IPS DF 6.9 (cell line): ENCODE data around the gene ADARB2.

Experiments used
- DNase-seq: peaks from one replicate; pipeline ENCODE4 v3.0.0-alpha.2; 2013; ENCODE audit warnings: low read depth, low spot score
- H3K27ac ChIP-seq: one replicate; pipeline ENCODE4 v1.5.1; 2013; ENCODE audit warnings: low read length, control low read depth
- H3K27me3 ChIP-seq: 2 replicates; pipeline ENCODE4 v1.6.1; 2013; ENCODE audit warnings: mild to moderate bottlenecking, low read length; ENCODE audit not compliant: control insufficient read depth, insufficient read depth
- H3K36me3 ChIP-seq: 2 replicates; pipeline ENCODE4 v1.6.1; 2013; ENCODE audit warnings: low read length; ENCODE audit not compliant: control insufficient read depth, insufficient read depth
- H3K4me1 ChIP-seq: 2 replicates; pipeline ENCODE4 v1.6.1; 2013; ENCODE audit warnings: low read length; ENCODE audit not compliant: control insufficient read depth, insufficient read depth
- H3K4me3 ChIP-seq: 2 replicates; pipeline ENCODE4 v1.5.1; 2013; ENCODE audit warnings: mild to moderate bottlenecking, low read length
- H3K9me3 ChIP-seq: 2 replicates; pipeline ENCODE4 v1.6.1; 2013; ENCODE audit warnings: low read length, inconsistent platforms; ENCODE audit not compliant: control insufficient read depth, insufficient read depth
- WGBS: extraction: QIAGEN DNeasy Blood & Tissue Kit; methylation state at CpG from one replicate; pipeline ENCODE4 v1.1.7; 2013; ENCODE audit warnings: mixed read lengths, missing lambda C conversion rate; ENCODE audit not compliant: insufficient read length, insufficient coverage; 5-methylcytosine and 5-hydroxymethylcytosine counted together

Gene ADARB2

DNA sequence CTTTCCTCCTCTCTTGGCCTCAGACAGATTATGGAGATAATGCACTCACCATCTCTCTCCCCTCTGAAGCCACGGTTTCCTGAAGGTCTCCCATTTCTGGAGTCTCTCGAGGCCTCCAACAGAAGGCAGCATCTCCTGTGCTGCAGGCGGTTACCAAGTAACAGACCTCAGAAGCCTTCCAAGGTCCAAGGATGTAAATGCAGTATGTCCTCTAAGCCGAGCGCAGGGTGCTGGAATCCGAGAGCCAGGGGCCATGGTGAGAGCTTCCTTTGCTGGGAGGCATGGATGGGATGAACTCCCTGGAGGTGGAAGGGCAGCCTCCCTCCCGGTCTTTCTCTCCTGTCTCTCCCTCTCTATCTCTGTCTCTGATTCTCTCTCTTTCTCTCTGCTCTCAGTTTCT lies 79.8 kb downstream of the ADARB2 start:
- H3K27me3 ChIP-seq, result no peaks in the 10 kb centered on the region
- H3K27ac ChIP-seq, result no peak overlapping the region
- H3K36me3 ChIP-seq, result no peaks in the 10 kb centered on the region
- no peaks in the 10 kb centered on the region for H3K4me1 ChIP-seq
- WGBS, result no CpG with 5 or more reads among the region's 7 CpGs
- DNase-seq, result no peak
- no peak overlapping the region for H3K4me3 ChIP-seq
- no peaks in the 10 kb centered on the region for H3K9me3 ChIP-seq

DNA sequence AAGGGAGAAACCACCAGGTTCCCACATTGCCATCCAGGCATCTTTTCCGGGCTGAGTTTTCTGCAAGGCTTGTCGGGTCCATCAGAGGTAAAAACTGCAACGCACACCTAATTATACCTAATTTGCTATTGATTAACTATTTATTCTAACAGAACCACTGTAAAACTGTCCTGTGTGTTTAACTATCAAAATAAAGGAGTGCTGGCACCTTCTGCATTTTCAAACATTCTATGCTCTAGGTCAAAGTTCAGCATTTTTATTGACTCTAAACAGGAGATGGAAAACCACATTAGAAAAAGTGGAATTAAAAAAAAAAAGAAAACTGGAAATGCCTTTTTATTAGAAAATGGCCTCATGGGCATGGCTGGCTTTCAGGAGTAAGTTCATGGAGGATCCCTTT lies 82.0 kb downstream of the ADARB2 start:
- no peaks in the 10 kb centered on the region for H3K27me3 ChIP-seq
- no peak for DNase-seq

DNA sequence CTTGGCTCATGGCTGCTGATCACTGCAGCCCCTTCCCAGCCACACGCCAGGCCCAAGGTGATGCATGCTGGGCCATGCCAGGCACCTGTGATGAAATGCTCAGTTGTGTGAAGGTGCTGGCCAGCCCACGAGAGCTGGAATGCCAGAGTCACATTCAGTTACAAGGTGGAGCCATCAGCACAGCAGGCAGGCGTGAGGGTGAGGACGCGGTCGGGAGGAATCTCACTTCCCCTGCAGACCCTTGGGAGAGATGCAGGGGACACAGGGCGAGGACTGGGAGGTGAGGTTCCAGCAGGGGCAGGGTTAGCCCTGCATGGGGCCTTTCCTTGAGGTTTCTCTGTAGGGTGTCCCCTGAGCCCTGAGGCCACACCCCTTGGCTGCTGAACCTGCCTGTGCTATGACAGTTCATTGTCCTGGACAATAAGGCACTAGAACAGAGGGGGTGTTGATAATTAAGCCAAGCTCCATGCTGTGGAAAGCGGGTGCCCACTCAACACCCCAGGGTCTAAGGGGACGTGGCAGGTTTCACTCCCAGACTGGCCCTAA lies 82.4 kb downstream of the ADARB2 start:
- H3K27me3 ChIP-seq, result no peaks in the 10 kb centered on the region
- no CpG with 5 or more reads among the region's 9 CpGs for WGBS
- H3K36me3 ChIP-seq, result no peaks in the 10 kb centered on the region
- no peaks in the 10 kb centered on the region for H3K4me1 ChIP-seq
- no peaks in the 10 kb centered on the region for H3K9me3 ChIP-seq
- H3K27ac ChIP-seq, result no peak overlapping the region
- no peak for DNase-seq
- no peak overlapping the region for H3K4me3 ChIP-seq

More for the DNA sequence above, 82.0 kb downstream of the ADARB2 start:
- no CpG with 5 or more reads among the region's 3 CpGs for WGBS
- no peaks in the 10 kb centered on the region for H3K9me3 ChIP-seq
- no peaks in the 10 kb centered on the region for H3K36me3 ChIP-seq
- no peaks in the 10 kb centered on the region for H3K4me1 ChIP-seq
- no peak overlapping the region for H3K4me3 ChIP-seq
- H3K27ac ChIP-seq, result no peak overlapping the region

DNA sequence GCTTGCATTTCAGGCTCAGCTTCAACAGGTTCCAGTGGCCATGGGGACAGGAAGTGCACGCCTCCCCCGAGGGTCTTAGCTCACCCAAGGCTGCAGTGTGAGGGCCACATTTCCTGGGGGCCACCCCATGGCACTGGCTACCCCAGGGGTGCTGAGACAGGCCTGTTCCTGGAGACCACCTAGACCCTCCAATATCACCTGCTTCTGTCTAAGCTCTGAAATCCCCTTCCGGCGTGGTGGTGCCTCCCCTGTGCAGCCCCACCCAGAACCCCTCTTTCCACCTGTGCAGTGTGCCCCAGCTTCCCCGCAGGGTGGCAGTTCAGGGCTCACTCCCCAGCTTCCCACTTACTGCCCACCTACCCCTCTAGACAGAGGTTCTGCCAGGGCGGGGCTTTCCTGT lies 83.1 kb downstream of the ADARB2 start:
- Histone ChIP-seq H3K27ac (no peak overlapping the region), H3K4me1 (no peaks in the 10 kb centered on the region), H3K4me3 (no peak overlapping the region), H3K9me3 (no peaks in the 10 kb centered on the region), H3K27me3 (no peaks in the 10 kb centered on the region), H3K36me3 (no peaks in the 10 kb centered on the region)
- WGBS, result no CpG with 5 or more reads among the region's 6 CpGs
- DNase-seq, result no peak

DNA sequence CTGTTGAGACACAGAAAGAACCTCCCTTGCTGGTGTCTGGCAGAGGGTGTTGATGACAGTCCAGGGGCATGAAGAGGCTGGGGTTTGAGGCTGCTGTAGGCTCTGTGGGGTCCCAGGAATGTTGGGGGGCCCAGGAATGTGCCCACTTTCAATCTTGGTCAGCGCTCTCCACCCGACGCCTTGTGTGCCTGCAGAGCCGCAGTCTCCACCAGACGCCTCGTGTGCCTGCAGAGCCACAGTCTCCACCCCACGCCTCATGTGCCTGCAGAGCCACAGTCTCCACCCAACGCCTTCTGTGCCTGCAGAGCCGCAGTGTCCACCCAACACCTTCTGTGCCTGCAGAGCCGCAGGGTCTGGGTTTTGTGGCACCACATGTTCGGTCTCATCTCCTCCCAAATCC lies 84.0 kb downstream of the ADARB2 start:
- no peaks in the 10 kb centered on the region for H3K4me1 ChIP-seq
- no peak for DNase-seq
- no CpG with 5 or more reads among the region's 11 CpGs for WGBS
- H3K27me3 ChIP-seq, result no peaks in the 10 kb centered on the region
- H3K4me3 ChIP-seq, result no peak overlapping the region
- no peaks in the 10 kb centered on the region for H3K36me3 ChIP-seq
- H3K9me3 ChIP-seq, result no peaks in the 10 kb centered on the region
- no peak overlapping the region for H3K27ac ChIP-seq

DNA sequence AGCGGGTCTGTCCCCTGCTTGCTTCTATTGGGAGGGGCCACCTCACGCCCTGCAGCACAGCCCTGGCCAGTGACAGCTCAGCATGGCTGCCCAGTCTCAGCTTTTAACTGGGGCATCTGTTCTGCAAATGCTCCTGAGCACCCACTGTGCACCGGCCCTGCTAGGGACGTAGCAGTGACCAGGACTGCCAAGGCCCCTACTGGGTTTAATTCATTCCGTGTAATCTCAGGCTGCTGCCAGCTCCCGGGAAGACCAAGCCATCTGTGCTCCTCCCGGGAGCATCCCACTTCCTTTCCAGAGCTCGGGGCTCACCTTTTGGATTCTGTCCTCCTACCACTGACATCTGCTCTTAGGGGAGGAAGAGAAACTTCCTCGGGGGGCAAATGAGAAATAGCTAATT lies 85.2 kb downstream of the ADARB2 start:
- no CpG with 5 or more reads among the region's 9 CpGs for WGBS

DNA sequence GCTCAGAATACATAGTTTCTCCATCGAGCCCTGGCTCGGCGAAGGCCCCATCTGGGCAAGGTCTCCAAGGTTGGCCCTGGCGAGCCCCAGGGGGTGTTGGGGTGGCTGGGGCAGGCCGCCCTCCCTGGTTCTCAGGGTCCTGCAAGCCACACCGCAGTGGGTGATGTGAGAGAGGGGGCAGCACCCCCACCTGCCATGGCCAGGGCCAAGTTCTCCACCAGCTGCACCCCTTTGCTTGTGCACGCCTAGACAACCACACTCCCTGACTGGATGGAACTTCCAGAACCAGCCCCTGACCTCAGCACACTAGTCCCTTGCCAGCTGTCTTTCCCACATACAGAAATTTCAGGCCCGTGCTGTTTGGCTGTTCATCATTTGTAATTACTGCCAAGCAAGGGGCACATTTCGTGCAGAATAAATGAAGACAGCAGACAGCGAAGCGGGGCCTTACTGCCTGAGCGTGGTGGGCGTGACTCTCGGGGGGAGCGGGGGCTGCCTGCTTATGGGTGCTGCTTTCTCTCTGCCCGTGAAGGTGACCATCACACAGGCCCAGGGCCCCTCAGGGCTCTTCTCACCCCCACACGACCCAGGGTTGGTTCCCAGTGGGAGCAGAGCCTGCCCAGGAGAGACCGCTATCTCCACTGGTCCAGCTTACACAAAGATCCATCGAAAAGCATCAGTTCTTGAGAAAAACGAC lies 85.9 kb downstream of the ADARB2 start:
- H3K4me1 ChIP-seq, result no peaks in the 10 kb centered on the region

More for the DNA sequence above, 85.2 kb downstream of the ADARB2 start:
- Histone ChIP-seq H3K36me3 (no peaks in the 10 kb centered on the region), H3K27ac (no peak overlapping the region), H3K27me3 (no peaks in the 10 kb centered on the region), H3K4me3 (no peak overlapping the region), H3K9me3 (no peaks in the 10 kb centered on the region), H3K4me1 (no peaks in the 10 kb centered on the region)
- no peak for DNase-seq

DNA sequence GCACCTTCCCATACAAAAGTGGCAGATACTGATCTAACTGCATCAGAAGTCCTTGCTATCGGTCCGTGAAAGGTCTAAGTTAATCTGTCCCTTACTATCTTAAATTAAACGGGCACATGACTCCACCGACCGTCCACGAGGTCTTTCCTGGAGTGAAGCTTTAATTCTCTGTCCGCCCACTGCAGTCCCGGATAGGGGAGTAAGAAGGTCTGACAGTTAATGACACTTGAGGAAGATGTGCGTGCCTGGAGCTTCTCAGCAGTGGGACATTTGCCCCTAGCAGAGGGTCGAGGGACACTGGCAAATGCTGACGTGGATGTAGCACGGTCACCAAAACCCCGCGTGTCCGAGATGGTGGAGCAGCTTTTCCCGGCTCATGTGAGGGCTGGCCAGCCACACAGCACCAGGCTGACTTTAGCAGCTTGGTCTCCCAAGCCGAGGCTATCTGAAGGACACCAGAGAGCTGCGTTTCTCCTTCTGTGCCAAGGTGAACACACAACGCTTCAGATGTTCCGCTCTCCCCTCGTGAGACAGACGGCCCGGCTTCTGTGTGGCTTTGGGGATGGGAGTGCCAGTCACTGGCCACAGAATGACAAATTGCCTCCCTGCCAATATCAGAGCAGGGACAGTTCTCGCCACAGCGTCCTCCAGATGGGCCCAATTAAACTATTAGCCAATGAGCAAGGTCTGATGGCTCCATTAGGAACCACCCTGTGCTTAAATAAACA lies 86.6 kb downstream of the ADARB2 start:
- DNase-seq, result no peak
- H3K4me3 ChIP-seq, result no peak overlapping the region
- H3K36me3 ChIP-seq, result no peaks in the 10 kb centered on the region
- no peaks in the 10 kb centered on the region; the same call in 1 of the 2 replicates for H3K27me3 ChIP-seq
- H3K9me3 ChIP-seq, result no peaks in the 10 kb centered on the region
- H3K4me1 ChIP-seq, result no peaks in the 10 kb centered on the region
- no CpG with 5 or more reads among the region's 25 CpGs for WGBS
- H3K27ac ChIP-seq, result no peak overlapping the region

More for the DNA sequence above, 85.9 kb downstream of the ADARB2 start:
- Histone ChIP-seq H3K27me3 (no peaks in the 10 kb centered on the region; the same call in 1 of the 2 replicates), H3K9me3 (no peaks in the 10 kb centered on the region), H3K27ac (no peak overlapping the region), H3K36me3 (no peaks in the 10 kb centered on the region), H3K4me3 (no peak overlapping the region)
- WGBS, result no CpG with 5 or more reads among the region's 20 CpGs
- no peak for DNase-seq

DNA sequence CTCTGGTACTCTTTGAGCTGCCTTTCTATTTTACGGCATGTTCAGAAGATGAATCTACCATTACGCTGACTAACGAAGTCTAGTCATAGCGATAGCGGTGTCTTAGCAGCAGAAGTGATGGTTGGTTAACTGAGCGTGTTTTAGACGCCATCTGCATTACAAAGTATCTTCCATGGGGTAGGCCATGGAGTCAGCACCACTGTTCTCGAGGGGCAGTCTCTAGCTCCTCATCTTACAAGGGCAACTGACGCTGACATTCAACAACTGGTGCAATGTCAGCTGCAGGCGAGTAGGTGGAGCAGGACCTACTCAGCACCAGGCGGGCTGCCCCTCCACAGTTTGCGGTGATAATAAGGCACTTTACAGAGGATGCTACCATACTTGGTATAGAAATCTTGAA lies 88.7 kb downstream of the ADARB2 start:
- no peak for DNase-seq
- Histone ChIP-seq H3K4me1 (no peaks in the 10 kb centered on the region), H3K9me3 (no peaks in the 10 kb centered on the region), H3K4me3 (no peak overlapping the region), H3K27me3 (no peaks in the 10 kb centered on the region; the same call in 1 of the 2 replicates), H3K36me3 (no peaks in the 10 kb centered on the region), H3K27ac (no peak overlapping the region)
- no CpG with 5 or more reads among the region's 12 CpGs for WGBS

DNA sequence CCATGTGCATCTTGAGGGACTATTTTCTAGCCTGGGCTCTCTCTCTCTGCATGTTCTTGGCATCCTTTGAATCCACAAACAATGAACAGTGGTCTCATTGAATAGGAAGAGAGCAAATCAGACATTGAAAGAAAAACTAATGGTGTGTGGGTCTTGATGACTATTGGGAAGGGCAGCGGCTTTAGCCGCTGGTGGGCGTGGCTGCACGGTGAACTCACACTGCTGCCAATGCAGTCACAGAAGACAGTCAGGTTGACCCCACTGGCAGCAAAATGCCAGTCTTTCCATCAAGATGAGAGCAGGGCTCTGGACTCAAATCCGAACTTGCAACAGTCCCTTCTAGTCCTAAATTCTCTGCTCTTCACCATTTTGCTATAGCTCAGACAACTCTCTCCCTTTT lies 91.0 kb downstream of the ADARB2 start:
- no CpG with 5 or more reads among the region's 5 CpGs for WGBS
- no peaks in the 10 kb centered on the region; the same call in 1 of the 2 replicates for H3K27me3 ChIP-seq
- no peaks in the 10 kb centered on the region for H3K9me3 ChIP-seq
- H3K4me3 ChIP-seq, result no peak overlapping the region
- DNase-seq, result no peak
- H3K36me3 ChIP-seq, result no peaks in the 10 kb centered on the region
- no peaks in the 10 kb centered on the region for H3K4me1 ChIP-seq
- no peak overlapping the region for H3K27ac ChIP-seq
